ENCODE data around the gene AGAP1. TPM values are rescaled to one million over a fixed set of nuclear protein-coding genes. Genes with fewer than 3 reads are reported as not detected.
"Not testable (repeated sequence)": the region's sequence is repeated elsewhere in the genome, so short reads cannot be mapped to it uniquely, and the experiment has no call there.

Gene AGAP1
- total RNA-seq, 4 donors from 2014 or later, result 23.4 to 46.5 (median 29.3) TPM

DNA sequence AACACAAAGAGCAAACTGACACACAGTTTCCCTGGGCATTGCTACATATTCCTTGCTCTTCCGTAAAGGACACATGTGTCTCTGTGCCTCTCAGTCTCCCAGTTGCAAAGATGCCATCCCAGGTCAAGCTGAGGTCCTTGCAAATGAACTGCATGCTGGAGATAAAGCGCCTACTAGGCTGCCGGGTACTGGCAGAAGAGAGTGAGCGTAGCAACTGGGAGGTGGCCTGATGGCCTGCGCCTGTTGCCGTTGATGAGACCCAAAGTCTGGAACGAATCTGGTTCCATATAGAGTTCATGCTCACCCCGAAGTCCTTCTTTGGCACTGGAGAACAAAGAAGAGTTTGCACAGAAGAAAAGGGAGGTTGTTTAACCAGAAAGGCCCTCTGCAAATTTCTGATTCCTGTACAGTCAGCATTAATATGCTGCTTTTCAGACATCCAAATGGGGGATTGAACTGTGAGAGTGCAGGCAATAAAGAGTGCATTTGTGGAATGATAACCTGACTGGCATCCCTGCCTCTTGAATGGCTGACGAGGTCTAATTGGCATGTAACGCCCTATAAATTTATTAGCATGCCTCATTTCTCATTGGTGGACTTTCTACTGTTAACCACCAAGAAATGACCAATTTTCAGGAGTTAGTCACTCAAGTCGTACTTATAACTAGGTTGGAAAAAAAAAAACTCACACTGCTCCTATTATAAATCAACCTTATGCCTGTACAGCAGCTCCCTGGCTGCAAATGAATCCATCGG is 595.6 kb downstream of the AGAP1 start:
- 92 to 94% methylated on average over 12 of the region's 12 CpGs for WGBS, 2 donors
- no peaks in the 10 kb centered on the region for H3K4me1 ChIP-seq

DNA sequence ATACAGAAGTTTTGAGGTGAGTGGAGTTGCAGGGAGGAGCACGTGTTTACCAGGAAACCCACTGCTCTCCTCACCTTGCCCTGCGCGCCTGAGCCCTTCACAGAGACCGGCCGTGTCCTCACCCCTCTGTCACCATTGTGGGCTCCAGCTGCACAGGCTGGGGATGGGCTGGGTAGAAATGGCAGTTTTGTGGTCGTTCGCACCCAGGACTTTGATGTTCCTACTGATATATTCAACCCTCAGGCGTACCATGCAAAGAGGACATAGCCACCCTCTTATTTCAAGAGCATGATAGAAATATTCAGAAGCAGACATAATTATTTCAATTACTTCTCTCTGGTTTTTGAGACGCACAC is 596.2 kb downstream of the AGAP1 start:
- no peak for DNase-seq
- 89 to 90% methylated on average over 7 to 9 of the region's 9 CpGs for WGBS, 2 donors
- Histone ChIP-seq H3K4me1 (no peaks in the 10 kb centered on the region), H3K4me3 (replicated peaks in 1 of 3) (no peak overlapping the region), H3K36me3 (no peaks in the 10 kb centered on the region), H3K9me3 (no peaks in the 10 kb centered on the region), H3K27ac (no peak overlapping the region), H3K27me3 (no peaks in the 10 kb centered on the region)
- intact Hi-C loops (cut with DNase I), result no loop called here
- TF ChIP-seq, protein P1, sequence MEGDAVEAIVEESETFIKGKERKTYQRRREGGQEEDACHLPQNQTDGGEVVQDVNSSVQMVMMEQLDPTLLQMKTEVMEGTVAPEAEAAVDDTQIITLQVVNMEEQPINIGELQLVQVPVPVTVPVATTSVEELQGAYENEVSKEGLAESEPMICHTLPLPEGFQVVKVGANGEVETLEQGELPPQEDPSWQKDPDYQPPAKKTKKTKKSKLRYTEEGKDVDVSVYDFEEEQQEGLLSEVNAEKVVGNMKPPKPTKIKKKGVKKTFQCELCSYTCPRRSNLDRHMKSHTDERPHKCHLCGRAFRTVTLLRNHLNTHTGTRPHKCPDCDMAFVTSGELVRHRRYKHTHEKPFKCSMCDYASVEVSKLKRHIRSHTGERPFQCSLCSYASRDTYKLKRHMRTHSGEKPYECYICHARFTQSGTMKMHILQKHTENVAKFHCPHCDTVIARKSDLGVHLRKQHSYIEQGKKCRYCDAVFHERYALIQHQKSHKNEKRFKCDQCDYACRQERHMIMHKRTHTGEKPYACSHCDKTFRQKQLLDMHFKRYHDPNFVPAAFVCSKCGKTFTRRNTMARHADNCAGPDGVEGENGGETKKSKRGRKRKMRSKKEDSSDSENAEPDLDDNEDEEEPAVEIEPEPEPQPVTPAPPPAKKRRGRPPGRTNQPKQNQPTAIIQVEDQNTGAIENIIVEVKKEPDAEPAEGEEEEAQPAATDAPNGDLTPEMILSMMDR (IDR thresholded peaks at IDR 0.05), result no peak
- TF ChIP-seq POLR2A (IDR thresholded peaks at IDR 0.05), result no peak

More for the DNA sequence above, 595.6 kb downstream of the AGAP1 start:
- no peak for TF ChIP-seq POLR2A (IDR thresholded peaks at IDR 0.05)
- TF ChIP-seq, protein P1 (IDR thresholded peaks at IDR 0.05), result no peak
- intact Hi-C loops (cut with DNase I), result no loop called here
- H3K27me3 ChIP-seq, result no peaks in the 10 kb centered on the region
- no peak overlapping the region for H3K4me3 ChIP-seq (replicated peaks in 1 of 3)
- H3K9me3 ChIP-seq, result no peaks in the 10 kb centered on the region
- DNase-seq, result no peak
- H3K36me3 ChIP-seq, result no peaks in the 10 kb centered on the region
- no peak overlapping the region for H3K27ac ChIP-seq

DNA sequence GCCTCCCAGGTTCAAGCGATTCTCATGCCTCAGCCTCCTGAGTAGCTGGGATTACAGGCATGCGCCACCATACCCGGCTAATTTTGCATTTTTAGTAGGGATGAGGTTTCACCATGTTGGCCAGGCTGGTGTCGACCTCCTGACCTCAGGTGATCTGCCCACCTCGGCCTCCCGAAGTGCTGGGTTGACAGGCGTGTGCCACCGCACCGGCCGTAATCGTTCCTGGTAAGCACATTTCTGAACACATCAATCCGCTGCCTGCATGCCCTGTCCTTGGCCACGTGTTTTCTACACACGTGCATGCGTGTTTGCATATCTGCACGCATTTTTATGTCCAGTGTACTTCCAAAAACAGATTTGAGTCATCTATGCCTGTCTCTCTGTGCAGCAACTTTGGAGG is 597.0 kb downstream of the AGAP1 start:
- H3K27me3 ChIP-seq; H3K27ac ChIP-seq; DNase-seq; H3K4me3 ChIP-seq (replicated peaks in 1 of 3); H3K9me3 ChIP-seq; intact Hi-C loops (cut with DNase I); H3K4me1 ChIP-seq; H3K36me3 ChIP-seq: not testable (repeated sequence)
- 95 to 97% methylated on average over 16 of the region's 16 CpGs for WGBS, 2 donors

DNA sequence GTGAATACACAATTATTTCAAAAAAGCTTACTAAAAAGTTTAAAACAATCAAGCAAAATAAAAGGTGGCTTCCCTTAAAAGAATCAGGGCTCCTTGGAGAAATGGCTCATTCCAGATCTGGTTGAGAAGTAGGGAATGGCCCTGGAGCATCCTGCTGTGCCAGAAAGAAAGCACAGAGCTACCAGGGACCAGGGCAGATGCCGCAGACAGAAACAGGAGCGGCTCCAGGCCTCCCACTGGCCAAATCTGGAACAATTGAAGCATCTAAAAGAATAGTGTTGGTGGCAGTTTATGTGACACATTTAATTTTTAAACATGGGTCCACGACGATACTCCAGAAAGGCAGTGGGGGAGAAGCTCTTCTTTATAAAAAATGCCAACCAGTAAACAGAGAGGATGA is 598.9 kb downstream of the AGAP1 start:
- TF ChIP-seq POLR2A (IDR thresholded peaks at IDR 0.05), result no peak
- TF ChIP-seq, protein P1 (IDR thresholded peaks at IDR 0.05), result no peak
- Histone ChIP-seq H3K9me3 (no peaks in the 10 kb centered on the region), H3K4me3 (replicated peaks in 1 of 3) (no peak overlapping the region), H3K4me1 (no peaks in the 10 kb centered on the region), H3K36me3 (no peaks in the 10 kb centered on the region), H3K27me3 (no peaks in the 10 kb centered on the region), H3K27ac (no peak overlapping the region)
- 86 to 88% methylated on average over 4 of the region's 4 CpGs for WGBS, 2 donors
- no peak for DNase-seq
- intact Hi-C loops (cut with DNase I), result no loop called here

DNA sequence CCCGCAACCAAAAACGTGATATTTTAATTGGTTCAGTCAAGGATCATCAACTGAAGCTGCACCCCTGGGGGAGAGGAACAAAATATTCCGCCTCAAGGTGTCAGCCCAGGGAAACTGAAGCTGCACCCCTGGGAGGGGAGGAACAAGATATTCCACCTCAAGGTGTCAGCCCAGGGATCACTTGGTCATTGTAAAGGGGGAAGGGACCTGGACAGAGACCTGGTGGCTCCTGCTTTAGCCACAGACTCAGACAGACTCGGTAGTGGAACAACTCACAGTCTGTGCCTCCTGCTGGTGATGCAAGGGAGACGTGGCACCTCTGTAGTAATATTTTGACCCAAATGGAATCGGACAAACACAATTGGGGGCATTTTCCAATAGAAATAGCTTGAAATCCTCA is 599.3 kb downstream of the AGAP1 start:
- Histone ChIP-seq H3K9me3 (no peaks in the 10 kb centered on the region), H3K27ac (no peak overlapping the region), H3K27me3 (no peaks in the 10 kb centered on the region), H3K4me1 (no peaks in the 10 kb centered on the region), H3K36me3 (no peaks in the 10 kb centered on the region), H3K4me3 (replicated peaks in 1 of 3) (no peak overlapping the region)
- no peak for TF ChIP-seq POLR2A (IDR thresholded peaks at IDR 0.05)
- TF ChIP-seq, protein P1 (IDR thresholded peaks at IDR 0.05), result no peak
- intact Hi-C loops (cut with DNase I), result no loop called here
- 86 to 88% methylated on average over 6 of the region's 6 CpGs for WGBS, 2 donors
- DNase-seq, result no peak

All from thyroid gland (tissue), 4 donors.